ENCODE results near the gene TUFM. TPM values are rescaled to one million over a fixed set of nuclear protein-coding genes. Genes with fewer than 3 reads are reported as not detected.

The TUFM gene
- total RNA-seq, 1 experiment from 2014 or later, result 342 TPM

DNA sequence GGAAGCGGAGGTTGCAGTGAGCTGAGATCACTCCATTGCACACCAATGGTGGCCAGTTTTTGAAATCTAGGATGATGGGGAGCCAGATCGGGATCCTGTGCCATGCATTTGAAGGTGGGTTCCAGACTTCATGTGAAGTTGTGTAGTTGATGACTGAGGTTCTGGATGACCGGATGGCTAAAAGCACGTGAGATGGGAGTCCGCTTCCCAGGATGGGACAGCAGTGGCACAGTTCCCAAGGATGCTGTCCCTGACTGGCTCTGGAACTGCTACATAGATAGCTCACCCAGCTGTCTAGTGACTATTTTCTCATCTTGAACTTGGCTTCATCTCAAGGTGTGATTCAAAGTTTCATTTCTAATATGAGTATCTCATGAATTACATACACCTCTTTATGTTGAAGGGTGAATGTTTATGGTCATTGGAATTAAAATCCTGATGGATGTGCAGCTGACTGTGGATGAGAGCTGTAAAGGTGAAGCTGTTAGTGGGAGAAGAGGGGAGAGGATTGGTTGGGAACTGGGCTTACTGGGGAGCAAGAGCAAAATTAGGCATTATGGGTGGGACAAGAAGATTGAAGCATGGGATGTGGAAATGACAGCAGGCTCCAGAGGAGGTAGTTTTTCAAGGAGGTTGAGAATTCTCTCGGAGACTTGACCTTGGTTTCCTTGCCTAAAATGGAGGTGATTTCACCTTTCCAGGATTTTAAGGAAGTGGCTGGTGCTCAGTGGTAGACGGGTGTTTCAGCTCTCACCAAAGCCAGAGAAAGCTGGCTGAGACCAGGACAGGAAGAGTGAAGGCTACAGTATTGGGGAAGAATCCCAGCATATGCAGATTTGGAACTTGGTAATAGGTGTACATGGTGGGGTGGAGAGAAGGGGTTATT is 8.2 kb downstream of the TUFM start:
- H2AFZ ChIP-seq, result no peak overlapping the region
- H3K4me3 ChIP-seq, result no peak overlapping the region
- H3K9me3 ChIP-seq (ENCODE audit: insufficient read depth, low read depth), result no peaks in the 10 kb centered on the region
- BruUV-seq (replicated peaks), result no TSS peak
- peaks cover 42% of the 10 kb centered on the region for H3K36me3 ChIP-seq (ENCODE audit: low read depth)
- H3K79me2 ChIP-seq (ENCODE audit: low read depth), result no peaks in the 10 kb centered on the region
- no peak for TF ChIP-seq EZH2 (IDR thresholded peaks at IDR 0.05; ENCODE audit: low read depth)
- TF ChIP-seq, protein P1, sequence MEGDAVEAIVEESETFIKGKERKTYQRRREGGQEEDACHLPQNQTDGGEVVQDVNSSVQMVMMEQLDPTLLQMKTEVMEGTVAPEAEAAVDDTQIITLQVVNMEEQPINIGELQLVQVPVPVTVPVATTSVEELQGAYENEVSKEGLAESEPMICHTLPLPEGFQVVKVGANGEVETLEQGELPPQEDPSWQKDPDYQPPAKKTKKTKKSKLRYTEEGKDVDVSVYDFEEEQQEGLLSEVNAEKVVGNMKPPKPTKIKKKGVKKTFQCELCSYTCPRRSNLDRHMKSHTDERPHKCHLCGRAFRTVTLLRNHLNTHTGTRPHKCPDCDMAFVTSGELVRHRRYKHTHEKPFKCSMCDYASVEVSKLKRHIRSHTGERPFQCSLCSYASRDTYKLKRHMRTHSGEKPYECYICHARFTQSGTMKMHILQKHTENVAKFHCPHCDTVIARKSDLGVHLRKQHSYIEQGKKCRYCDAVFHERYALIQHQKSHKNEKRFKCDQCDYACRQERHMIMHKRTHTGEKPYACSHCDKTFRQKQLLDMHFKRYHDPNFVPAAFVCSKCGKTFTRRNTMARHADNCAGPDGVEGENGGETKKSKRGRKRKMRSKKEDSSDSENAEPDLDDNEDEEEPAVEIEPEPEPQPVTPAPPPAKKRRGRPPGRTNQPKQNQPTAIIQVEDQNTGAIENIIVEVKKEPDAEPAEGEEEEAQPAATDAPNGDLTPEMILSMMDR (conservative IDR thresholded peaks at IDR 0.05), result no peak
- 0 out of 2 replicates have a peak overlapping the region, but pooled peaks have one; percentile 2 for H3K27ac ChIP-seq
- DNase-seq, result no peak
- H4K20me1 ChIP-seq (ENCODE audit: insufficient read depth), result peaks cover 45% of the 10 kb centered on the region
- H3K4me2 ChIP-seq, result no peak overlapping the region
- no peaks in the 10 kb centered on the region for H3K4me1 ChIP-seq (replicated peaks; ENCODE audit: insufficient read depth)
- POLR2A ChIA-PET (ENCODE audit: unreplicated experiment), result no interaction called here
- H3F3A ChIP-seq (ENCODE audit: insufficient read depth, low read depth), result peaks cover 93% of the 10 kb centered on the region
- CTCF ChIA-PET, result no interaction called here
- H3K9me2 ChIP-seq (ENCODE audit: insufficient read depth), result no peaks in the 10 kb centered on the region
- no peaks in the 10 kb centered on the region for H3K27me3 ChIP-seq (ENCODE audit: insufficient read depth, low read depth)
- intact Hi-C loops (cut with micrococcal nuclease; ENCODE audit: unreplicated experiment), result no loop called here

DNA sequence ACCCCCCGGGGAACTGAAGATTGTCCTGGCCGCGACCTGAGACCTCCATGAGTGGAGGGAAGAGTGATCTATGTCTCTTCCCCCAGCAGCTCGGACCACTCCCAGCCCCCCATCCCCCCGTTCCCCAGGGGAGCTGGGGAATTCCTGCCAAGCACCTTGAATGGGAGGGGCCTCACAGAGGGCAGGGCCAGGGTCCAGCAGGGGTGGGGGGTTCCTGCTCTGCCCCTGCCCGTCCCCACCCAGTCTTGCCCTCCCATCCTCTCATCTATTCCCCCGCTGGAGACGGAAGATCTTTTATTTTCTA is 9.4 kb downstream of the TUFM start:
- BruUV-seq (replicated peaks), result no TSS peak
- POLR2A ChIA-PET (ENCODE audit: unreplicated experiment), result no interaction called here

DNA sequence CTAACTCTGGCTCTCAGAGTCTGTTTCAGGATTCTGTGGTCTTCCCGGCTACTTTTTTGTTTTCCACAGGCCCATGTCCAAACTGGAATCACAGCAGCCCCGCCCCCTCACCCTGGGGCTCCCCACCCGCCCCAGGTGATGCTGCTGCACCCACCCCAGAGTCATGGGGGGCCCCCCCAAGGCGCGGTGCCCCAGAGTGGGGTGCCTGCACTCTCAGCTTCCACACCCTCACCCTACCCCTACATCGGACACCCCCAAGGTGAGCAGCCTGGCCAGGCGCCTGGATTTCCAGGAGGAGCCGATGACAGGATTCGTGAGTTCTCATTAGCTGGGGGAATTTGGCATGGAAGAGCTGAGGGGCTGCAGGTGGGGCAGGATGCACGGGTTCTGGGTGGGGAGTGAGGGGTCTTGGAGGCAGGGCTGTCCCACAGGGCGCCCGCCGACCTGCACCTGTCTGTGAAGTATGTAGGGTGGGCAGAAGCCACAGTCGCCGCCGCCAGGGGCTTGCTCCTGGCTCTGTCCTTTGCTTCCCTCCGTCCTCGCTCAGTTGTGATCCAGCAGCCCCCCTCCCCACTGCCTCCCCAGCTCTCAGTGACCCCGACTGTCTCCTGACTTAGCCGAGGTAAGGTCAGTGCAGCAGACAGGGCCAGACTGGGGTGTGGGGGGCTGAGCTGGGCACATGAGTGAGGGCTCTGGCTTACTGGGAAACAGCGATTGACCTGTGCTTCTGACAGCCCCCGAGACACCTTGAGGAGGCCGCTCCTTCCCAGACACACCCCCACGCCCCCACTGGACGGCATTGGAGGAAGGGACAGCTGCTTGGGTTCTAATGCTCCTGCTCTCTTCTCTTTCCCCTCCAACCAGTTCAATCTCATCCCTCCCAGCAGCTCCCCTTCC is 10.0 kb downstream of the TUFM start:
- CTCF ChIA-PET, result interaction anchor here (1.1 kb wide), 1 partner anchor 143 kb away, joined by 4 read pairs; no protein-coding TSS in a partner anchor
- H4K20me1 ChIP-seq (ENCODE audit: insufficient read depth), result peaks cover 63% of the 10 kb centered on the region
- DNase-seq, result no peak
- no peak overlapping the region for H3K4me2 ChIP-seq
- H3K36me3 ChIP-seq (ENCODE audit: low read depth), result peaks cover 52% of the 10 kb centered on the region
- H3K27me3 ChIP-seq (ENCODE audit: insufficient read depth, low read depth), result no peaks in the 10 kb centered on the region
- no peak overlapping the region for H3K27ac ChIP-seq
- H3K9me2 ChIP-seq (ENCODE audit: insufficient read depth), result no peaks in the 10 kb centered on the region
- intact Hi-C loops (cut with micrococcal nuclease; ENCODE audit: unreplicated experiment), result no loop called here
- H3K79me2 ChIP-seq (ENCODE audit: low read depth), result 0 out of 2 replicates have a peak, but pooled peaks cover 1% of the 10 kb centered on the region
- no peaks in the 10 kb centered on the region for H3K4me1 ChIP-seq (replicated peaks; ENCODE audit: insufficient read depth)
- POLR2A ChIA-PET (ENCODE audit: unreplicated experiment), result no interaction called here
- peaks cover 93% of the 10 kb centered on the region for H3F3A ChIP-seq (ENCODE audit: insufficient read depth, low read depth)
- no TSS peak for BruUV-seq (replicated peaks)
- H2AFZ ChIP-seq, result no peak overlapping the region
- TF ChIP-seq, protein P1 (conservative IDR thresholded peaks at IDR 0.05), result no peak
- TF ChIP-seq EZH2 (IDR thresholded peaks at IDR 0.05; ENCODE audit: low read depth), result no peak
- H3K9me3 ChIP-seq (ENCODE audit: insufficient read depth, low read depth), result no peaks in the 10 kb centered on the region
- H3K4me3 ChIP-seq, result no peak overlapping the region

More for the DNA sequence above, 9.4 kb downstream of the TUFM start:
- Histone ChIP-seq H3F3A (ENCODE audit: insufficient read depth, low read depth) (peaks cover 93% of the 10 kb centered on the region), H4K20me1 (ENCODE audit: insufficient read depth) (peaks cover 57% of the 10 kb centered on the region), H3K27ac (no peak overlapping the region), H3K9me3 (ENCODE audit: insufficient read depth, low read depth) (no peaks in the 10 kb centered on the region), H3K27me3 (ENCODE audit: insufficient read depth, low read depth) (no peaks in the 10 kb centered on the region), H3K9me2 (ENCODE audit: insufficient read depth) (no peaks in the 10 kb centered on the region), H2AFZ (no peak overlapping the region), H3K4me2 (no peak overlapping the region), H3K79me2 (ENCODE audit: low read depth) (no peaks in the 10 kb centered on the region), H3K4me1 (replicated peaks; ENCODE audit: insufficient read depth) (no peaks in the 10 kb centered on the region), H3K36me3 (ENCODE audit: low read depth) (peaks cover 46% of the 10 kb centered on the region), H3K4me3 (no peak overlapping the region)
- TF ChIP-seq, protein P1 (conservative IDR thresholded peaks at IDR 0.05), result no peak
- no peak for TF ChIP-seq EZH2 (IDR thresholded peaks at IDR 0.05; ENCODE audit: low read depth)
- no peak for DNase-seq
- intact Hi-C loops (cut with micrococcal nuclease; ENCODE audit: unreplicated experiment), result no loop called here
- CTCF ChIA-PET, result no interaction called here

All from PC-9 (cell line).